GM20000 (cell line): Measurements from ENCODE around the gene SLC6A13.
"Not testable (repeated sequence)": the region's sequence is repeated elsewhere in the genome, so short reads cannot be mapped to it uniquely, and the experiment has no call there.

ENCODE experiments used
- DNase-seq: peaks from one replicate; pipeline ENCODE4 v3.0.0; 2012; ENCODE audit warnings: low spot score
- CTCF ChIP-seq: IDR thresholded peaks from 2 replicates; pipeline ENCODE4 v1.5.1; 2012; ENCODE audit warnings: mild to moderate bottlenecking, control low read depth; ENCODE audit errors: extremely low read depth, missing control alignments

SLC6A13 gene

DNA sequence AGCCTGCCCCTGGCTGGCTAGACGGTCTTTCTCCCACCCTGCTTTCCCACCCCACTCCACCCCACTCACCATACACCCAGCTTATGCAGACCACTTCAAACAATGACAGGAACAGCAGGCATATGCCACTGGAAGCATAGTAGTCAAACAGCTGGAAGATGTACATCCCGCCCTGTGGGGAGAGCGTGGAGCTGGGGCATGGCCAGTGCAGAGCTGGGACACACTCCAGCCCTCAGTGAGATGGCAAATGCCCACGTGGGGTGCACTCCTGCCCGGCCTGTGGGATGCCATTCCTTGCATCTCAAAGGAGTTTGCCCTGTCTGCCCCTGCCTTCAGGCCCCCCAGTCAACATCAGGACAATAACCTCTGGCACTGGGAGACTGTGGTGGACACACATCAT, 67.5 kb downstream of the SLC6A13 start:
- no peak for DNase-seq
- no peak for TF ChIP-seq CTCF

GRCh38 chr12:194276-194675, 68.4 kb downstream of the SLC6A13 start:
- no peak for DNase-seq
- TF ChIP-seq CTCF: no peak

DNA sequence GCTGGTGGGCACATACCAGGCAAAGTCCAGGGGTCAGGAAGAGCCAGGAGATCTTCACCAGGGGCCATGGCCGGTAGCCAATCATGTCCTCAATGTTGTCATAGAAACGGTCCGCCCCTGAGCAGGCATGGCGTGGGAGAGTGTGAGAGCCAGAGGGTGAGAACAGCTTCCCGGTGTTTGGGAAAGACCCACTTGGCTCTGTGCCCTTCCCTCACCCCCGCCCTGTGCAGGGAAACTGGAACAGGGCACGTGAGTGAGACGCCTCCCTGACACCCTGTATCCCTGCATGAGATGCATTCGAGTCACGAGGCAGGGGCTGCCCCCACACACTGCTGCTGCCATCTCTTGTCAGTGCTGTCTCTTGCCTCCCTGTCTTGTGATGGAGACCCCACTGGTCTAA, 69.4 kb downstream of the SLC6A13 start:
- DNase-seq: no peak
- TF ChIP-seq CTCF: no peak

GRCh38 chr12:191541-191940, 71.1 kb downstream of the SLC6A13 start:
- DNase-seq: no peak
- no peak for TF ChIP-seq CTCF

DNA sequence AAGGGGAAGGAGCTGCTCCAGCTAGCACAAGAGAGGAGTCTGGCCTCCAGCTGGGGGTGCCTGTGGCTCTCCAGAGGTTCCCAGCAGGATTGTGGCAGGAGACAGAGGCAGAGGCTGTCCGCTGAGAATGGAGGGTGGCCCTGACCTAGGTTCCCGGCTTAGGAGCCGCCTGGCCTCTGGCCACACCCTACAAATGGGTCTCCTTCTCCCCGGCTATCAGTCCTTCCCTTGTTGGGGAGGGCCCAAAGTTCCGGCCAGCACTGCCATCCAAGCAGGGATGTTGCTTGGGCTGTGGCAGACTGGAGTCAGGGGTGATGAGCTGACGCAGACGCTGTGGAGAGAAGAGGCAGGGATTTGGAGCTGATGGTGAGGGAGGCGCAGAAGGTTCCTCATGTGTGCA, 71.8 kb downstream of the SLC6A13 start:
- no peak for DNase-seq
- no peak for TF ChIP-seq CTCF

DNA sequence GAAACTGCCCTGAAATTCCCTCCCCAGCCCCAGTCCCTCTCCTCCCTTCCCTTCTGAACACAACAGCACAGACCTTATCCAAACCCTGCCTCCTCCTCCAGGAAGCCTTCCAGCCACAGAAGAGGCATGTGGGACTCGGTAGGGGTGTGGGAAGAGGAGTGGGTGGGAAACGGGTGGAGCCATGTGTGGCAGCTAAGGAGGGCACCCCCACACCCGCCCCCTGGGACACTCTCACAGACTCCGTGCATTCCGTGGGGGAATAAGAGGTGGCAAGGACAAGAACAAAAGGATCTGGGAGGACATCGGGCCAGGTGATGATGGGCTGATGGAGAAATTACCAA, 73.0 kb downstream of the SLC6A13 start:
- no peak for DNase-seq
- no peak for TF ChIP-seq CTCF

- TF ChIP-seq CTCF: peak; percentile 68
- DNase-seq: peak; percentile 88
These were observed 73.6 kb downstream of the SLC6A13 start for GRCh38 chr12:188910-189621.

- DNase-seq: not testable (repeated sequence)
These were observed 74.4 kb downstream of the SLC6A13 start for GRCh38 chr12:187986-188909.
